RPMI8226 (cell line): Measurements from ENCODE around the gene L3MBTL4.
"Not testable (repeated sequence)": the region's sequence is repeated elsewhere in the genome, so short reads cannot be mapped to it uniquely, and the experiment has no call there.

Experiments used
- DNase-seq: peaks from one replicate; pipeline ENCODE4 v3.0.0-alpha.2; 2015

Gene L3MBTL4

DNA sequence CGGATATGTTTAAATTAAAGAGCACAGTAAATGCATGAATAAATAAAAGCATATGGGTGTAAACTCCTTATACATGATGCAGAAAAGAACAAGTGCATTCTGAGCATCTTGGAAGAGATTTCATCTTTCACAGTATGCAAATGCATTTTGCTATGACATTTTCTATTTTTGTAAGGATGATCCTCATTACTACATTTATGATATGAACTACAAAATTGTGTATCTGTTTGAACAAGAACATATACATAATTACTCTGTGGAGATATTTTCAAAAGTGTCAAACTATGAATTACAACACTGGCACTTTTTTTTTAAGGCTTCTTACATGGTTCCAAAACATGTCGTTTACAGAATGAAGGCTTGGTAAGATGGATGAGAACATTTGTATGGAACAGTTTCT lies 335.3 kb downstream of the L3MBTL4 start:
- no peak for DNase-seq

DNA sequence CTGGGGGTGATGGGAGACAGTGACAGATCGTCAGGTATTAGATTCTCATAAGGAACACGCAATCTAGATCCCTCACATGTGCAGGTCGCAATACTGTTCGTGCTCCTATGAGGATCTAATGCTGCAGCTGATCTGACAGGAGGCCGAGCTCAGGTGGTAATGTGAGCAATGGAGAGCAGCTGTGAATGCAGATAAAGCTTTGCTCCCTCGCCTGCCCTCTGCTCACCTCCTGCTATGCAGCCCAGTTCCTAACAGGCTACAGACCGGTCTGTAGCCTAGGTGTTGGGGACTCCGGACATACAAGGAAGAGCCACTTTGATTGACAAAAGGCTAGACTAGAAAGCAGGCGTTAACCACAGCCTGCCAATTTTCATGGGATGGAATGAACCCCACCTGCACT lies 335.8 kb downstream of the L3MBTL4 start:
- no peak for DNase-seq

DNA sequence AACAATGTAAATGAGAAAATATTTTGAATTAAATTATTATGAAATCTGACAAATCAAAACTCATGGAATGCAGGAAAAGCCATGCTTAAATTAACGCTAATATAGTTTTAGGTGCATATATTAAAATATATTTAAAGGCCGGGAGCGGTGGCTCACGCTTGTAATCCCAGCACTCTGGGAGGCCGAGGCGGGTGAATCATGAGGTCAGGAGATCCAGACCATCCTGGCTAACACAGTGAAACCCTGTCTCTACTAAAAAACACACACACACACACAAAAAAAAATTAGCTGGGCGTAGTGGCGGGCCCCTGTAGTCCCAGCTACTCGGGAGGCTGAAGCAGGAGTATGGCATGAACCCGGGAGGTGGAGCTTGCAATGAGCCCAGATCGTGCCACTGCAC lies 342.3 kb downstream of the L3MBTL4 start:
- not testable (repeated sequence) for DNase-seq

DNA sequence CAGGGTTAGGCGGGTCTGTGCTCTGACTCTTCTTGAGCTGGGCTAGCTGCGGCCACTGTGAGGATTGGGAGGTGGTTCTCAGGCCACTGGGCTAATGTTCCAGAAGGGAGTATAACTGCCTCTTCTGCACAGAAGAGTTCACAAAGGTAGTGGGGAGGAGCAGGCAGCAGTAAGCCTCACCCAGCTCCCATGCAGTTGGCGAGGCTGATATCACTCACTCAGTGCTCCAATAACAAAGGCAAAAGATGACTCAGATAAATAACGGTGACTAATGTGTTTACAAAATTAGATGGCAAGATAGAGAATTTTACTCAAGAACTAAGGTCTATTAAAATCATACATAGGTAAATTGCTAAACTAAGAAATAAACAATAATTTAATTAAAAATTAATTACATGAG lies 345.2 kb downstream of the L3MBTL4 start:
- no peak for DNase-seq

DNA sequence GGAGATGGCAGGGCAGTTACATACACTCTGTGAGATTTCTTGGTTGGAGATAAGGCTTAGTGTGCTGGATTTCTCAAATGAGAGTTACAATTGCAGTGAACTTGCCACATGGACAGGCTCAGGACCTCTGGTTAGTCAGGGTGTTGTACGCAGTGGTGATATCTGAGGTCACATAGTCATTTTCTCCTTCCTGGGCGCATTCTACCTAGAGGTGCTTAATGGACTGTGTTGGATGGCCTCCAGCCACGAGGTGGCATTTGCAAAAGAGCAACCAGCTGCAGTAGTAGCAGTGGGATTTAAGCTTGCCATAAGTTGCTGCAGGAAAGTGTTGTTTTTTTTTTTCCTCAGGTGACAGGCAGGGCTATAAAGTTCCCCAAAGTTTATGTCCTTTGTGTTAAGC lies 345.6 kb downstream of the L3MBTL4 start:
- no peak for DNase-seq

DNA sequence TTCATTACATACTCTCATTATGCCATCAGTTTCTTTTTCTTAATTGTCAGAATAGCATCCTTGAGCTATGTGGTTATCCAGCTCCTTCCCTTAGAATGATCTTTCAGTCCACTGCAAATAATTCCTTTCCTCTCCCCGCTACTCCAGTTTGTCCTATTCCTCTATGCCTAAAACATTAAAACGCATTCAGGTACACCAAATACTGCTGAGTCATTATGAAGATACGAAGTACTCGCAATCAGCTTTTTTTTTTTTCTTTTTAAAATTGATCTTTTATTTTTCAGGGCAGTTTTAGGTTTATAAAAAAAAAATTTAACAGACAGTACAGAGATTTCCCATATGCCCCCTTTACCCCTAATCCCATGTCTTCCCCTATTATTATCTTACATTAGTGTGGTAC lies 354.6 kb downstream of the L3MBTL4 start:
- DNase-seq = no peak

DNA sequence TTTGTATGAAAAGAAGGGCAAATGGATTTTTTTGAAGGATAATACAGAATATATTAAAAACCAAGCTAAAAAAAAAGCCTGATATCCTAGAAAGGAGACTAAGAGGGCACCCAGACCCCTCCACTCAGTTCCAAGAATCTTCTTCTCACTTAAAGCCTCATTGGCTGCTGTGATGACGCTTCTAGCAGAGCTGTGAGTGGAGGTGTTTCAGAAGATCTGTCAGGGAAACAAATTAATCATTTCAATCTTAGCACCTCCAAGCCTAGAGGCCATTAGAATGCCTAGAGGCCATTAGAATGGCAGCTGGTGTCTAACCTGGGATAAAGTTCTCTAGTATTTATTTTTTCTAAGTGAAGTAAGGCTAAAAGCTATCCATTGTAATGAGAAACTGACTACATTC lies 355.2 kb downstream of the L3MBTL4 start:
- no peak for DNase-seq

DNA sequence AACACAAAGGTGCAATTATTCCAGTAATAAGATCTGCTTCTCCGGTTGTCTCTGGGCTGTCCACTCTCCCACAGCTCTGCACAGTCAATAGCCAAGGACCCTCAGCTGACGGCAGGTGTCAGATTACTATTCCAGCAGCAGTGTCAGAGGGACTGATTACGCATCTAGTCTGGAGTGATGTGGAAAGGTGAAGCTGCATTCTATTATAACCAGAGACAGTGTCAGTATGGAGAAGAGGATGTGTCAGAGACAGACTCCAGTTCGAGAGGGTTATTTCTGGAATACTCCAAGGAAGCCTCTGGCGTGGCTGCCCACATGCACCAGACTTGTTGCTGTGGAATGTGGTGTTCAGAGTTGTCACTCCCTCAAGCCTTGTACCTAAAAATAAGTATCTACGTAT lies 355.8 kb downstream of the L3MBTL4 start:
- DNase-seq = no peak

DNA sequence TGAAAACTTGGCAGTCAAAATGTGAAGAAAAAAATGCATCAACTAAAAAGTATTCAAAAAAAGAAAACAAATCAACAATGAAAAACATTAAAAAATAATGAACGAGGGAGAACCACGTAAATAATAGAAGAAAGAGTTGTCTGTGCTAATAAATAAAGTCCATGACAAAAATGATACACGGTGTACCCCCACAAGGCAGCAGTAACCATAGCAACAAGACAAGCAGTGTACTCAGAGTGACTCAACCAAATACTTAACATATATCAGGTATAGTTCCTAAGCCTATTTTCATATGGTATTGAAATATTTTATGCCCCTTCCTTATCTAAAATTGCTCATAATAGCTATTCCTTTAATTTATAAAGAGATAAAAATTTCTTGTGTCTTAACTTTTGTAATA lies 357.1 kb downstream of the L3MBTL4 start:
- DNase-seq = no peak

DNA sequence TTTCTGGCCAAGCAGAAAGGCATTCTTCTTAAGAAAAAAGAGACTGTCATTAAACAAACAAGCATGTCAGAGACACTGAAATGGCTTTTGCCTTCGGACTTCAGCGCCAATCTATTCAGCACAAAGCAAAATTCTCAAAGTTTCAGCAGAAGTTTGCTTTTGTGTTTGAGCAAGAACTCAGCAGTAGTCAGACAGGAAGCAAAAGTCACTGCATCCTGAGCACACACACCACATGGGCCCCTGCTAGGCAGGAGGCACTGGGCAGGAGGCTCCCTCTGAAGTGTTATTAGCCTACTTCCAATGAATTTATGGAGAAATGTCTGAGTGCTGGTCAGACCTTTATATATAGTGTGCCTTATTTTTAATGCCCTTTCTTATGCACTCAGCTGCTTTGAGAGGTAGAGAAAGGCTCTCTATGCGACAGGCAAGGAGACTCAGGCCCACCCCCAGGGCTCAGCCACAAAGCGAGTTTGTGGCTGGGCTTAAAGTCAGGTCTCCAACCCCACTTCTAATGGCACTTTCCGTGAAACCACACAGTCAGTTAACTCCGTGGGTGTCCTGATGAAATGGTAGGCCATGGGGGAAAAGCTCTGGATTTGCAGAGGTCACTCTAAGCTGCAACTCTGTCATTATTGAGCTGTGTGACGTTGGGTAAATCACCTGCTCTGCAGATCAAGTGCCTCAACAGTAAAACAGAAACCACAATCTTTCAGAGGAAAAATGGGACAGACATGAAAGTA lies 358.4 kb downstream of the L3MBTL4 start:
- no peak for DNase-seq

DNA sequence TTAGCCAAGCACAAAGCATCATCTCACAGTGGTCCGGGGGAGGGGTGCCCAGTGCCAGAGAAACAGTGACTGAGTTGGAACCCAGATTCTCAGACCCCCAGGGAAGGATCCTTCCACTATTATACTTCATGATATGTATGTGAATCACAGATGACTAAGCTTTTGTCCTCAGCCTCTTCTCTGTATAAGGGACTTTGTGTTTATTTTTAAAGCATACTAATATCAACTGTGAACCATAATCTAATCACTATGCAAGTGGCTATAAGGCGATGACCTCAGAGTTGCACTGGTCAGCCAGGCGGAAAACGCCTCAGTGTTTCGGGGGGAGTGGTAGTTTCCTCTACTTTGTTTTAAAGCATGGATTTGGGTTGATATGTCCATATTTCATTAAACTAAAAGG lies 359.0 kb downstream of the L3MBTL4 start:
- DNase-seq = no peak

DNA sequence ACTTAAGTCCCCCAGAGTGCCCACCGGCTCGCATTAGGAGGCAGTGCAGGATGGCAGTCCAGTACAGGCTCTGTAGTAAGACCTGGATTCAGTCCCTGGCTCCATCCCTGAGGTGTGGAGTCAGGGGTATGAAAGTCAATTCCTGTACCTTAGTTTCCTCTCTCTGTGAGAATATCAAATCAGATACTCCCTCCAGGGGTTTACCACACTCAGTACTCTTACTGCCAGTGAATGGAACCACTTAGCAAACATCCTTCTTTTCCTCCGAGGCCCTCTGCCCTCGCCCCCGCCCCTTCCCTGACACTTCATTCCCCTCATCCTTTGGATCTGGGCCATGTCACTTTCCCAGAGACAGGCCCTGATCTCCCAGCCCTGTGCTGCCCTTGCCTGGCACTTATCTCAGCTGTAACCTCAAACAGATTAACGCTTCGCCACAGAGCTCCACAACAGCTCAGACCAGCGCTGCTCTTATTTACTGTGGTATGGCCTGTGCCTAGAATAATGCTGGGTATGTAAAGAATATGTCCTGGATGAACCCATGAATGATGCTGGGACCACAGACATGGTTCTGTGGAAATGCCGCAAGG lies 360.4 kb downstream of the L3MBTL4 start:
- DNase-seq = no peak

DNA sequence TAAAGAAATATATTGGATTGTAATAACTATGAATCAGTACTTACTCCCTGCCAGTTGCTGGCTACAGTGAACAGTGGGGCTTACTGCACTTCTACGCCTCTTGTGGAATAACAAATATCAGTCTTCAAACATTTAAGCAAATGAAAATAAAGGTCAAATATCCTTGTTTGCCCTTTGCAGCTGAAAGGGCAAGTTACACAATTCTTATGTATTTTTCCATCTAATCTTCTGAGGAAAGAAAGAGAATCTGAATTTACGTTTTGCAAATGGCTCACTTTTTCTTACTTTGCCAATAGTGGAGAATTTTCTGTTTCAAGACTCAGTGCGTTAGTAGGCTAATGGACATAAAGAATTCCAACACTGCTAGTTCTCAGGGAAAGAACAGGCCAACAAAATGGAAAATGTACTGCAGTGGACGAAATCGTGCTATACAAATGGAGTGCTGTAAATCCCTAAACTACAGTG lies 362.2 kb downstream of the L3MBTL4 start:
- no peak for DNase-seq

DNA sequence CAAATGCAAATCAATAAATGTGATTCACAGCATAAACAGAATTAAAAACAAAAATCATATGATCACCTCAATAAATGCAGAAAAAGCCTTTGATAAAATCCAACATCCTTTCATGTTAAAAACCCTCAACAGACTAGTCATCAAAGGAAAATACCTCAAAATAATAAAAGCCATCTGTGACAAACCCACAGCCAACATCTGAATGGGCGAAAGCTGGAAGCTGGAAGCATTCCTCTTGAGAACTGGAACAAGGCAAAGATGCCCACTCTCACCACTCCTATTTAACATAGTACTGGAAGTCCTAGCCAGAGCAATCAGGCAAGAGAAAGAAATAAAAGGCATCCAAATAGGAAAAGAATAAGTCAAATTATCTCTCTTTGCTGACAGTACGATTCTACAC lies 367.1 kb downstream of the L3MBTL4 start:
- not testable (repeated sequence) for DNase-seq

DNA sequence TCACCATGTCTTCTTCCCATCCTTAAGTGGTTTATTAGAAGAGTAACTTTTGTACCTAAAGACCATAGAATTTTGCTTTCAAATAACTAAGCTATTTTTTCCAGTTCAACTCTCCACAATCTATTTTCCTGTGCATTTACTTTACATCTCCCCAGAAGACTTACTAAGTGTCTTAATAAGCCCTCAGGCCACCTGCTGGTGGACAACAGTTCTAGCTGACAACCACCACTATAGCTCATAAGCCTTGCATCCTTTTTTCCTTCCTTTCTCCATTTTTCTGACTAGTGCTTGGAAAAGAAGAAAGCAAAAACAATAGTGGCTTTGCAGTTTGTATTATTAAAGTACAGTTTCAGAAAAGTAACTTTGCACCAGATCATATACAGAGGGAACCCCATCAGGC lies 369.9 kb downstream of the L3MBTL4 start:
- DNase-seq = no peak

DNA sequence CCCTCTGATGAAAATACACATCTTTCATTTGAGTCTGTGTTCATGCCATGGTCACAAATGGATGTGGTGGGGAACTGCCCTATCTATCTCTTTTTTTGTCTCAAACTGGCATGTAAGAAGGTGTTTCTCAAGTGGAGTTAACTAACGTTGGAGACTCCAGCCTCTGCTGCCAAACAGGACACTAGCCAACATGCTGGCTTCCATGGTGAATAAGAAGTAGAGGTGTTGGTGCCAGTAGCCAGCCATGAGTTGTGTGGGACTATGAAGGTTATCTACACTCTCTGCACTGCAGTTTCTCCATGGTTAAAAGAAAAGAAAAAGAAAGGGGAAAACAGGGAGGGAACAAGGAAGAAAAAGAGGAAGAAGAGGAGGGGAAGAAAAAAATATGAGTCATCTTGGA lies 370.4 kb downstream of the L3MBTL4 start:
- DNase-seq = no peak

DNA sequence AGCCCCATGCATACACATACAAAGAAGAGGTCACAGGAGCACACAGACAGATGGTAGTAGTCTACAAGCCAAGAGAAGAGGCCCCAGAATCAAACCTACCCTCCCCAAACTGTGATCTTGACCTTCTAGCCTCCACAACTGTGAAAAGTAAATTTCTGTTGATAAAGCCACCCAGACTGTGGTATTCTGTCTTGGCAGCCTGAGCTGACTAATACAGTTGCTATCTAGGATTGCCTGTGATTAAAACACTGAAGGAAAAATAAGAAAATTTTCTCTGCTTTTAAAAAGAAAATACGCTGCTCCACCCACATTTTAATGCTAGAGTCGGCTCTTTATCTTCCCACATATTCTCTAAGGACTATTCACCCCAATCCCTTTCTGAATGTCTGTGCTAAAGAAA lies 375.7 kb downstream of the L3MBTL4 start:
- no peak for DNase-seq

DNA sequence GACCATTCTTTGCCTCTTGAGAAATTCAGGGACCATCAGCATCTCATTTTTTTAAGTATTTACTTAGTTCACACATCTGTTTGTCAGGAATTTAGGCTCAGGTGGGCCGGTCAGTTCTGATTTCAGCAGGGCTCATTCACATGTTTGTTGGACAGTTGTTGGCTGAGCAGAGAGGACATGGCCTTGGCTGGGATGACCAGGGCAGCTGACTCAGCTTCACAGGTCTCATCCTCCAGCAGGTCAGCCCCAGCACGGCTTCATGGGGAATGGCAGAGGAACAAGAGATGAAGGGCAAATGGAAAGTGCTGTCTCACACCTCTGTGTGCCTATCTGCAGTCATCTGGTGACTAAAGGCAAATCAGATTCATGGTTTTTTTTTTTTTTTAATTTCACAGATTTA lies 383.3 kb downstream of the L3MBTL4 start:
- DNase-seq = no peak

DNA sequence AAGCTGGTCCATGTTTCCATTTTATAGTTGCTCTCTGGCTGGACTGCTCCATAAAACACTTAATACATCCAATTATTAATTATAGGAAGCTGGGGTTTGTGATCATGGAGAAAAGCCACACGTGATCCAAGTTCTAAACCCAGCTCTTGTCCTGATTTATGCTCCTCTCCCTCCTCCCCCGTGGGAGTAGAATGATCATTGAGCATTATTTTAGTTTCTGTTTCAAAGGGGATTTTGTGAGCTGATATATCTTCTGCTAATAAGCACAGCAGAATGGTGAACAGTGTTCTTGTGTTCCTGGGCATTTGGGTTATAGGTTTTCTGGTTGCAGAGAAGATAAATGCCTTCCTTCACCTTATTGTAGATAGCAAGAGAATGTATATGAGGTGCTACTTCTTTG lies 383.7 kb downstream of the L3MBTL4 start:
- no peak for DNase-seq

DNA sequence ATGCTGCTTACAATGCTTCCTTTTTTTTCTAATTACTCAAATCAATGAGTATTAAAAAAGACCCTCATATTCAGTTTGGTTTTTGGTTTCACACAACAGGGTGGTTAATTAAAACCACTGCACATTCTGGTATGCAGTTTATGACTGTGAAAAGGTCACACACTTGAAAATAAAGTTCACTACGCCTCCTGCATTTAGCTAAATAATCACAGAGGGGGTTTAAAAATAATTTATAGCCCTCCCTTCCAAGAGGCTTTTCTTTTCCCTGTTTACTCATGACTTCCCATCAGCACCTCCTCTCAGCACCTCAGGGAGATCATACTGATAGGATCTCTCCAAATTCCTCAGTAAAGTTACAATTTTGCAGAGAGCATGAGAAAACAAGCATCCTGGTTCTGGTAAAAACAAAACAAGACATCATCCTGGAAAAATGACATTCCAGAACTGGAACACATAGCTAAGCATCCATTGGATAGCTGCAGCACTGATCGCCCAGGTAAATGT lies 389.9 kb downstream of the L3MBTL4 start:
- no peak for DNase-seq

DNA sequence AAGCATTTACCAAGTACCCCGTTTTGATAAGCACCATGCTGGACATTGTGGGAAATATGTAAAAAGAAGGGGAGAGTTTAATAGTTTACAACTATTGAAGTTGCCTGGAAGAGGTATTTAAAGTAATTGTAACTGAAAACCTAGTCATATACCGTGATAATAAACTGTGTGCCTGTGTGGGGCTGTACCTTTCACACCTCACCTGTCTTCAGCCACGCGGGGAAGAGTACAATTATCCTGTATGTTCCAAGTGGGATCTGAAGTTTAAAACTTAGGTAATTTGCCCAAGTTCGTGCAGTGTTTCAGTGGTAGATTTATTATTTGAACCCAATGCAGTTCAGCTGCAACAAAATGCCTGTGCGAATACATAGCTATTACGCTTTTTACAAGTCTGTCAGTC lies 391.2 kb downstream of the L3MBTL4 start:
- no peak for DNase-seq

DNA sequence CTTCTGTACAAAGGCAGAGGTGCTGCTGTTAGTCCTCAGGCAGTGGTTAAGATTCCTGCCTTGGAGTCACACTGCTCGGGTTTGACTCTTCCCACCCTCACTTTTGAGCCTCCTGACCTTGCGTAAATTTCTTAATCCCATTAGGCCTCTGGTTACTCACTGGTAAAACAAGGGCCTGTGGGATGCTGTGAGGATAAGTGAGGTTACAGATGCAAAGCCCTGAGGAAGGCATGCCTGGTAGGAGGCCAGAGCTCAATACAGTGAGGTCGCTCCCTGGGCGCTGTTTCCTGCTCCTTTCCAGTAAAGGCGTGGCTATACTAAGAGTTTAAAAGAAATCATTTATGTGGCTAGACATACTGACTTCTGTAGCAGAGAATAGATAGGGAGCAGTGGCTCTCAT lies 391.9 kb downstream of the L3MBTL4 start:
- DNase-seq = no peak

DNA sequence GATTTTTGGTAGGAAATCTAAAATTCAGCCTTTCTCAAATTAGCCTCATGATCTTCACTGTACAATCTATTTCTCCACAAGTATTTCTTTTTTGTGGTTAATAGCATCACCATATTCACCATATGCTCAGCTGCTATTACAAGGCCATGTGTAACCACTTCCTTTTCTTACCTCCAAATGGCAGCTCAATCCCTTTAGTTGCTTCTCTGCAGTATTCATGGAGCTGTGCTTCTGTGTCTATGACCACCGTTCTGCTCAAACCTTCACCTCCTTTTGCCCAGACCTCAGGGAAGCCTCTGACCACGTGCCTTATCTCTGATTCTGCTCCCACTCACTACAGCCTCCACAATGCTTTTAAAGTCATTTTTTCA lies 392.7 kb downstream of the L3MBTL4 start:
- no peak for DNase-seq

DNA sequence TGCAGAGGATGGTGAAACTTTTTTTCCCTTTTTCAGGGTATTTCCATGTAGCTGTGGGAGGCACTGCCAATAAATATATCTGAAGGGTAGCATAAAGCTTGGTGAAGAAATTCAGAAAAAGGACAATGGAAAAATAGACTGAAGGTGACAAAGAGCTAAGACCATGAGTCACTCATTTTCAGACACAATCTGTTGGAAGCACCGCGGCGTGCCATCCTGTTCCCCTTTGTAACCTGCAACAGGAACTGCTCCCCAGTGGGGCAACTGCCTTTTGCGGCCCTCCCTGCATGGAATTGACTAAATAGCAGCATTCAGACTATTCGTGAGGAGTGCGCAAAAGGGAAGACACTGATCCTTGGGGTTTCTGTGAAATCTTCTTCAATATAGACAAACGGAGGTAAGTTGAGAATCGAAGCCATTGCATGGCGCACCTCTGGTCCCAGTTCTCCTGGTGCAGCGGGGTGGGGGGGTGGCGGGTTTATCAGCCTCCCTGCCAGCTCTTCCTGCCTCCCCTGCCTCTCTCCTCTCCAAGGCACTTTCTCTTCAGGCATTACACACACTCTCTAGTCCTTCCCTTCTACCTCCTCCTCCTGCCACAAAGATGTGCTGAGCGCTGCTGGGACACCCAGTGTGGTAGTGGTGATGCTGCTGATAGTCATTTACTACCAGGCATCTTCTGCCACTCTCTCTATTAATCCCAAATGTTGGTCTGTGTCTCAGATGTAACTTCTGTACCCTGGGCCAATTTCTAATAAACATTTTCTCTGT lies 393.2 kb downstream of the L3MBTL4 start:
- no peak for DNase-seq
